ENCODE measurements around the gene SEC31B.

The SEC31B gene

DNA sequence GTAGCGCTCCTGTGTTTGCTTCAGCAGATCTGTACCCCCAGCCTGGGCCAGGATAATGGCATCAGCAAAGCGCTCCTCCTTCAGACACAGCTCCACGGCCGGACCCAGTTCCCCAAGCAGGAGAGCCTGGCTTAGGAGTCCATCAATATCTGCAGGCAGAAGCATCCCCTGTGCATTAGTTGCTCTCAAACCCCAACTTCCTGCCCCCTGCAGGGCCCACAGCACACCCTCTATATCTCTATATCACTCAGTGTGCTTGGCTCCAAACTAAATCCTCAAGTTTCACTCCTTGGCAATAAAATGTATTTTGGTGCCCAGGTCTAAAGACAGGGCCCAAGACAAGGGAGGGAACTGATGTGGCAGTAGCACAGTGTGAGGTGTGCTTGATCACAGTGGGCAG is 21.6 kb downstream of the SEC31B start:
- in situ Hi-C loops (cut with MboI; ENCODE audit: low sequenced_read_pairs) = no loop called here

DNA sequence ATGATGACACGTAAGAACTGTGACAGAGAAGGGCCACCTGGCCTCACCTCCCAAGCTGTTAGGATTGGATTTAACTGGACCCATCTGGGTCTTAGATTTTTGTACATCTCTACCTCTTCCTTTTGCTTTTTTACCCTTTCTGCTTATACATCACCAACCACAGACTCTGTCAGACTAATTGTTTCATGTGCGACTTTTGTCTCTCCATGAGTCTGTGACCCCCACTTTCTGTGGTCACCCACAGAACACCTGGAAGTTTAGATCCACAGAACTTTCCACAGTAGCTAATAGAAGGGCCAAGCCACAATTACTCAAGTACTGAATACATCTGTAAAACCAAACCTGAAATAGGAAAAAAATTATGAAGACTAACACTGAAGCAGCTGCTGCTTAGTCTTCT is 23.1 kb downstream of the SEC31B start:
- in situ Hi-C loops (cut with MboI; ENCODE audit: low sequenced_read_pairs) = no loop called here

- in situ Hi-C loops (cut with MboI; ENCODE audit: low sequenced_read_pairs) = no loop called here
Measured at GRCh38 chr10:100490531-100490930, 29.1 kb downstream of the SEC31B start.

DNA sequence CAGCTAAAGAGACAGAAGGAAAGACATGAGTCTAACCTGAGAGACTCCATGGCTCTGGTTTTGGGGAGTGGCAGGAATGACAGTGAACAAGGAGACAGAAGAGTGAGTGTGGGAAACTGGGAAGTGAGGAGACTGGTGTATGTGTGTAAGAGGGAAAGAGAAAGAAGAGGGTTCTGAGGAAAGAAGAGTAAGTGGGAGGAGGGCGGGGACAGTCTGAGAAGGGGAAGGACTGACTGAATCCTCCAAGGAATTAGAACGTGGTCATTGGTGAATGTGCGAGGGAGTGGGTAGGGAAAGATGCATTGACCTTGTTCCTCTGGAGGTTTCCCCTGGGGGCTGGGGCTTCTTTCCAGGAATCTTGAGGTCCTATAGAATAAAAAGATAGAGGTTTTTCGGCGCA is 30.3 kb downstream of the SEC31B start:
- in situ Hi-C loops (cut with MboI; ENCODE audit: low sequenced_read_pairs) = no loop called here

DNA sequence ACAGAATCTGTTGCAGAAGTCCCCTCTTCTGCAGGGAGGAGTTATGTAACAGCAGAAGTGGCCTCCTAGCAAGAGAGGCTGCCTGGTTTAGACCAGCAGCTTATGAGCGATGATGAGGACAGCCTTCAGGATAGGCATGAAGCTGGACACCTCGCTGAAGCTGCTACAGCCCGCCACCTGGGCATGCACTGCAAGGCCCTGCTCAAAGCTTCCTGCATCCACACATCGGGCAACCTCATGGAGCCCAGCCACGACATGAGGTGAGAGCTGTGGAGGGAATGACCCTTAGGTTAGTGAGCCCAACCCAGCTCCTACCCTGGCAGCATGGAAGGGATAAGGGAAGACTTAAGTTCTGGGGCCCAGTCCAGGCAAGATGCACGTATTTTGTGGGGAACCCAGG is 32.1 kb downstream of the SEC31B start:
- in situ Hi-C loops (cut with MboI; ENCODE audit: low sequenced_read_pairs) = no loop called here

DNA sequence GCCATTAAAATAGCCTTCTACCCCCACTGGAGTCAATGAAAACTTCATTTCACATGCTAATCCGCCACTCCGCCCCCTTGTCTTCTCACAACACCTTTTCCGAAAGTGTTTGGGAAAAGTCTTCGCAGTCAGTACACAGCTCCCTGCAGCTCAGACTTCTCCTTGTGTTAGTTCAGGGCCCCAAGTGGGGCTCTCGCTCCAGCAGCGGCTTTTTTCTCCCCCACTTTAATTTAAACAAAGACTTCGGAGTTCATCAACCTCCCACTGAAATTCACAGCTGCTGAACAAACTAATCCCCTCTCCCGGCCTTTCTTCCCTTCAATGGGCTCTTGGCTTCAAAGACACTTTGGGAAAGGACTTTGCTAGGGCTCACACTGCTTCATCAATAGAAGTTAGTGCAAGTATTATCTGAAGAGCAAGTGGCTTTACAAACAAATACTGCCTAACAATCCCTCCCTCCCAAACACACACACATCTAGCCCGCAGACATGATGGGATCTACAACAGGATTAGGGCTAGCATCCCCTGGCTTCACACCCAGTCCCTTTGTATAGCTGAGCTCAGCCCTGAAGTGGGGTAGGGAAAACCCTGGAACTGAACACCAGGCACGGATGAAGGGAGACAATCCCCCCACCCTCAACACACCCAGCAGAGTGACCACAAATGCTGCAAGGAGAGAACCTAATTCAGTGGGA is 33.7 kb downstream of the SEC31B start:
- in situ Hi-C loops (cut with MboI; ENCODE audit: low sequenced_read_pairs) = no loop called here

DNA sequence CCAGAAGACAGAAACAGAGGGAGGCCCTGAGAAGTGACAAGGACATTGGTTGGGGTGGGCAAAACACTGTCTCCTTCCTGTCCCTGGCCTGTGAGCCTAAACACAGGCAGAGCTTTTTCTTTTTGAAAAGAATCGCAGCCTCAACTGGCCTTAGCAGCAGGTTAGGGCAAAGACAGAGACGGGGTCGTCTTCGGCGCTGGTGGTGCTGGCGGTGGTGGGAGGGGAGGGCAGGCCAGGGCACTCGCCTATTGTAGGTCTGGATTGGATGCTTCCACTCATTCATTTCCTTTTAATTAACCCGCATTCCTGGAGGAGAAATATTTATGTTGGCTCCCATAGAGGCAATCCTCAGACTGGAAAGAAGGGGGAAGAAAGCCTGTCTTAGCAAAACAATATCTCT is 34.3 kb downstream of the SEC31B start:
- in situ Hi-C loops (cut with MboI; ENCODE audit: low sequenced_read_pairs) = no loop called here

DNA sequence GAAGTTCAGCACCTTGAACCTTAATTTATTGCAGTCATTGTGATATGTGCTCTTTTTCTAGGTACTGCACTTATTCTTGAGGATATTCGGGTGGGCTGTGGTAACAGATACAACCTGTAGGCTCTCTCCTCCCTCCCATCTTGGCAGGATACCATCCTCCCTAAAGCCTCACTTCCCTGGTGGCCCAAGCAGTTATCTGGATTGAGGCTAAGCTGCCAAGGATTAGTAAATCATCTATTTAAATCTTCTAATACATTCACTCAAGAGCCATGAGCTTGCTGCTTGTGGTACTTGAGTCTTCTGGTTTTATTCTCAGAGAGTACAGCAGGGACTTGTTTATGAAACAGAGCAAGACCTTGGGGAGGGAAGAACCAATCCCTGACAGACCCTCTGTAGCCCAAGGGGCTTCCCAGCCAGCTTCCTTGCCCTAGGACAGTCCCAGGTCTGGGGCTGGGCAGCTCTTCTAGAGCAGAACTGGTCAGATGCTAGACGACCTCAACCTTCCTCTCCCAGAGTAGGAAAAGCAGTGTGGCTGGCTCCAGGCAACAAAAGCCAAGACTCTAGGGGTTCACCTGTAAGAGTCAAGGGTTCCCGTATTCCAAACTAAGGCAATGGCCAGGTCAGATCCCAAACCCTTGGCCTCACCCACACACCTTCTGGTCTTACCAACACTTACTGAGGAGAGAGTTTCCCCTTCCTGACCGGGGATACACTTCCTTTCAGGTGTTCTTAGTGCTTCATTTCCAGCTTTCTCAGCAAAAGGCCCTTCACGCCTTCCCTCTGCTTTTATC is 35.6 kb downstream of the SEC31B start:
- in situ Hi-C loops (cut with MboI; ENCODE audit: low sequenced_read_pairs) = no loop called here

DNA sequence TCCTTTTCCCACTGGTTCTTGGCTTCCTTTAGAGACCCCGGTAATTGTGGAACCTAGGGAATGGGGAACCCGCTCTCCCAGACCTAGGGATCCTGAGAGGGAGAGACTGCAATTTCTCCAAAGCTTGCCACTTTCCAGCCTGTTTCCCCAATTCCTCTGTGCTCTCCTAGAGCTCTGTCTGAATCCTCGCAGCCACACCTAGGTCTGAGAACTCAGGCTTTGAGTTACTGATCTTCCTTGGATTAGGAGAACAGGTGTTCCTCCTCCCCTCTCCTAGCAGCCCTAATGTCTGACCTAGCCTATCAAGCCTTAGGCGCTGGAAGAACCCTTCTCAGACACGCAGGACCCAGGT is 36.9 kb downstream of the SEC31B start:
- in situ Hi-C loops (cut with MboI; ENCODE audit: low sequenced_read_pairs) = no loop called here

DNA sequence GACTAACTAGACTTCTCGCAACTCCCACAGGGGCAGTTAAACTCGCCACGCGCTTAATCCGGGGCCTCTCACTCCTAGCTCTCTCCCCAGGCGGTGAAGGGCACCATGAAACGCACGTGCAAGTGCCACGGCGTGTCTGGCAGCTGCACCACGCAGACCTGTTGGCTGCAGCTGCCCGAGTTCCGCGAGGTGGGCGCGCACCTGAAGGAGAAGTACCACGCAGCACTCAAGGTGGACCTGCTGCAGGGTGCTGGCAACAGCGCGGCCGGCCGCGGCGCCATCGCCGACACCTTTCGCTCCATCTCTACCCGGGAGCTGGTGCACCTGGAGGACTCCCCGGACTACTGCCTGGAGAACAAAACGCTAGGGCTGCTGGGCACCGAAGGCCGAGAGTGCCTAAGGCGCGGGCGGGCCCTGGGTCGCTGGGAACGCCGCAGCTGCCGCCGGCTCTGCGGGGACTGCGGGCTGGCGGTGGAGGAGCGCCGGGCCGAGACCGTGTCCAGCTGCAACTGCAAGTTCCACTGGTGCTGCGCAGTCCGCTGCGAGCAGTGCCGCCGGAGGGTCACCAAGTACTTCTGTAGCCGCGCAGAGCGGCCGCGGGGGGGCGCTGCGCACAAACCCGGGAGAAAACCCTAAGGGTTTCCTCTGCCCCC is 37.4 kb downstream of the SEC31B start:
- in situ Hi-C loops (cut with MboI; ENCODE audit: low sequenced_read_pairs) = no loop called here

- in situ Hi-C loops (cut with MboI; ENCODE audit: low sequenced_read_pairs) = no loop called here
Measured at GRCh38 chr10:100481462-100482081, 38.1 kb downstream of the SEC31B start.

DNA sequence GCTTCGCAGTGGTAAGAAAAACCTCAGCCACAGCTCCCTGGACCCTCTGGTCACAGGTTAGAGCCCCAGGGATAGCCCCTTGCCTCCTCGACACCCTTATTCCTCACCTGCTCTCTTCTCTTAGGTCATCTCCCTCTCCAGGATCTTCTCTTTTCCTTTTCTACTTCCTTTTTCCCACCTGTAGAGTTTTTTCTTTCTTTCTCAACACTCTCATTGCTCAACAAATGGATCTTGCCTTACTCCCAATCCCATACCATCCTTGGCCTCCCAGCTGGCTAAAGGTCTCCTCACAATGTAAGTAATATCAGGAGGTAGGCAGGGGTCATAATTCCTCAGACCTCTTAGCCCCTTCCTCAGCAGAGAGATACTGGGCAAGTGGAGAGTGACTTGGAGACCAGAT is 39.7 kb downstream of the SEC31B start:
- in situ Hi-C loops (cut with MboI; ENCODE audit: low sequenced_read_pairs) = no loop called here

DNA sequence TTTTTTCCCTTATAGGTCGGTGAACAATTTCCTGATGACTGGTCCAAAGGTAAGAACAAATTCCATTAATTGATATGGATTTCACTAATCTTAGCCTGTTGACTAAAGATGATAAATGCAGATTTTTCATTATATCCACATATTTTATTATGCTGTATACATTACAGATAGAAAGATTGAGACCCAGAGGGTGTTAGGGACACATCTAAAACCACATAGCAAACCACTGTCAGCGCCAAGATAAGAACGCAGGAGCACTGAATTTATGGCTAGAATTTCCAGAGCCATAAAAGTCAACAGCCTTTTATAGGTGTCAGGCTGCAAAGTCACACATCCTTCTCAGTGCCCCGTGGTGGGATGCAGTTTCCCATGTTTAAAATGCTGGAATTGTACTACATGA is 40.6 kb downstream of the SEC31B start:
- in situ Hi-C loops (cut with MboI; ENCODE audit: low sequenced_read_pairs) = no loop called here

DNA sequence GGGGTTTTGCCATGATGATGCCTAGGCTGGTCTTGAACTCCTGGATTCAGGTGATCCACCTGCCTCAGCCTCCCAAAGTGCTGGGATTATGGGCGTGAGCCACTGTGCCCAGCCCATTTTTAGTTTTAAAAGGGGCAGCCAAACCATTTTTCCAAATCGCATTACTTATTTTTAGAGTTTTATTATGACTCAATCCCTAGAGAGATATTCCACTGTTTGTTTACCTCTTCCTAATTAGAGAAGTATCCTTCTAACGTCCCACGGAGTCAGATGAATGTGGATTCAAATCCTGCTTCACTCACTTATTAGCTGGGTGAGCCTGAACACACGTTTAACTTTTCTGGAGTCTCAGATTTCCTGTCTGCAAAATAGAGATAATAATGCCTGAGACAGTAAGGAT is 41.7 kb downstream of the SEC31B start:
- in situ Hi-C loops (cut with MboI; ENCODE audit: low sequenced_read_pairs) = no loop called here

- in situ Hi-C loops (cut with MboI; ENCODE audit: low sequenced_read_pairs) = no loop called here
Measured at GRCh38 chr10:100470367-100470766, 49.3 kb downstream of the SEC31B start.

DNA sequence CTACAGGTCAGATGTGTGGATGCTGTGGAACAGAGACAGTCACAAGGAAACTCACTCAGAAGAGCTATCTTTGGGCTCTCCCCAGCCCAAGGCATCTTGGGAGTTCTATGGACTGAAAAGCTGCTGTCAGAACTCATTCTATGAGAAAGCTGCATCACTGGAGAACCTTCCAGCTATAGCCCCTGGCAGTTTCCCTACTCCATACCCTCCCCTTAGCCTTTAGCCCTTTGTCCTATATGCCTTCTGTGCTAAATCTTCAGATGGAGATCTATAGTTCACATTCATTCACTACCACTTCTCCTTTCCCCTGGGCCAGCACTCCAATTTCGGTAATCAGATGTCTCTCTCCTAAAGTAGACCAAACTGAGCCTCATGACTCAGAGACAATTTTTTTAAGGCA is 49.9 kb downstream of the SEC31B start:
- in situ Hi-C loops (cut with MboI; ENCODE audit: low sequenced_read_pairs) = no loop called here

- in situ Hi-C loops (cut with MboI; ENCODE audit: low sequenced_read_pairs) = no loop called here
Measured at GRCh38 chr10:100468978-100469377, 50.7 kb downstream of the SEC31B start.

GRCh38 chr10:100468322-100468721 is 51.3 kb downstream of the SEC31B start:
- in situ Hi-C loops (cut with MboI; ENCODE audit: low sequenced_read_pairs) = no loop called here

DNA sequence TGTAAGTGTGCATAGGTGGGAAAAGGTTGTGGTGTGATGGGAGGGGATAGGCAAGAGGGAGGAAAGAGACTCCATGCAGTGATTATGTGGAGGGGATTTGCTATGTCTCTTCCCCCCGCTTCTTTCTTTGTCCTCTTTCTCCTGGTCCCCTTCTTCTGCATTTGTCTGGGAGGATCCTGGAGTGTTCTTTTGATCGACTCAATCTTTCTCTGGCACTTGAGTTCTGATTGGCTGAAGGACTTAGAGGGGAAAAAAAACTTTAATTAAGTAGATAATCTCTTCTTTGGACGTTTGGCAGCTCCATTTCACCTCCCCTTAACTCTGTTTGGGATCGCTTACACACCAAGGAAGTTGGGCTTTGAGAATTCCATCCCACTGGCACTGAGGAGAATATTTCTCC is 57.0 kb downstream of the SEC31B start, which contains the start of gene WNT8B:
Gene WNT8B, plus strand, starts transcription at position 301 of the 400 bp plus-strand sequence. CDS start 160 bp downstream, outside the sequence.
- in situ Hi-C loops (cut with MboI; ENCODE audit: low sequenced_read_pairs) = no loop called here

DNA sequence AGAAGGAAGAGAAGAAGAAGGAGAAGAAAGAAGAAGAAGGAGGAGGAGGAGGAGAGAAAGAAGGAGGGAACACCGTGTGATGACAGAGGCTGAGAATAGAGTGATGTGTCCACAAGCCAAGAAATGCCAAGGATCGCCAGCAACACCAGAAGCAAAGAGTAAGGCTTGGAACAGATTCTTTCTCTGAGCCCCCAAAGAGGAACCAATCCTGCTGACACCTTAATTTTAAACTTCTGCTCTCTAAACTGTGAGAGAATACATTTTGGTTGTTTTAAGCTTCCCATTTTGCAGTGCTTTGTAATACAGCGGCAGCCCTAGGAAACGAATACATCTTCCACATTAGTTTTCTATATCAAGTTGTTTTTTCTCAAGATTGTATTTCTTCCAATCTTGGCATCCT is 70.7 kb downstream of the SEC31B start:
- in situ Hi-C loops (cut with MboI; ENCODE audit: low sequenced_read_pairs) = loop anchor here (25.0 kb wide), 1 partner anchor 112 kb away; the partner anchor contains the start of genes PKD2L1 and SCD

DNA sequence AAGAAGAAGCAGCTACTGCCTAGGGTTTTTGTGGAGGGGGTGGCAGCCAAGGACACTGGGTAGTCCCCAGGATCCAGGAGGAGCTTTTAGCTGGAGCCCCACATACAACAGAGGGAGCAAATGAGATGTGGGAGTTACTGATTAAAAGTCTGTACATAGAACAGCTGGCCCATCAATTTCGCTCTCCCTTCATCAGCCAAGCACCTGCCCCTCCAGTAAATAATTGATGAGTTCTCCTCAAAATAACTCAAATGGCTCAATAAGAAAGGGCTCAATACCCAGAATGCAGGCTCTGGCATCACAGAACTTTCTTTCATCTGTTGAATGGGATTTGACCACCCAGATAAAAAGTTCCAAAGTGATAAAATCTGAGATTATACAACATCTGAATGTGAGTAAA is 72.0 kb downstream of the SEC31B start:
- in situ Hi-C loops (cut with MboI; ENCODE audit: low sequenced_read_pairs) = loop anchor here (25.0 kb wide), 1 partner anchor 110 kb away; the partner anchor contains the start of genes PKD2L1 and SCD

Measured in hTERT RPE-1 (cell line).